Measurements from ENCODE around the gene CDK5R2.

- TF ChIP-seq CTCF (IDR thresholded peaks at IDR 0.05; ENCODE audit: low read depth, low read length, poor library complexity, severe bottlenecking) (peak; percentile 36), EZH2phosphoT487 (IDR thresholded peaks at IDR 0.05; ENCODE audit: borderline replicate concordance, low read length) (no peak)
These were observed 43.8 kb downstream of the CDK5R2 start for GRCh38 chr2:219003267-219003634.

All from DOHH2 (cell line).